Measurements from ENCODE around the gene MRPL20.
"Not testable (repeated sequence)": the region's sequence is repeated elsewhere in the genome, so short reads cannot be mapped to it uniquely, and the experiment has no call there.

MRPL20 gene

DNA sequence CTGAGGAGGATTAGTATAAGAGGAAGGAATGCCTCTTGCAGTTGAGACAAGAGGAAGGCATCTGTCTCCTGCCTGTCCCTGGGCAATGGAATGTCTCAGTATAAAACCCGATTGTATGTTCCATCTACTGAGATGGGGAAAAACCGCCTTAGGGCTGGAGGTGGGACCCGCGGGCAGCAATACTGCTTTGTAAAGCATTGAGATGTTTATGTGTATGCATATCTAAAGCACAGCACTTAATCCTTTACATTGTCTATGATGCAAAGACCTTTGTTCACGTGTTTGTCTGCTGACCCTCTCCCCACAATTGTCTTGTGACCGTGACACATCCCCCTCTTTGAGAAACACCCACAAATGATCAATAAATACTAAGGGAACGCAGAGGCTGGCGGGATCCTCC, 3.1 kb upstream of the MRPL20 start:
- H3K4me1 ChIP-seq (ENCODE audit: control insufficient read depth, insufficient read depth, low read length), result peaks cover 18% of the 10 kb centered on the region
- H3K9ac ChIP-seq (ENCODE audit: low read depth, low read length); H3K9me3 ChIP-seq (replicated peaks; ENCODE audit: low read length); H3K27me3 ChIP-seq (ENCODE audit: control insufficient read depth, insufficient read depth, low read length); H3K4me3 ChIP-seq (ENCODE audit: low read length); H3K4me2 ChIP-seq (ENCODE audit: low read length): not testable (repeated sequence)
- peaks cover 14% of the 10 kb centered on the region for H3K36me3 ChIP-seq (ENCODE audit: insufficient read depth, low read length)

DNA sequence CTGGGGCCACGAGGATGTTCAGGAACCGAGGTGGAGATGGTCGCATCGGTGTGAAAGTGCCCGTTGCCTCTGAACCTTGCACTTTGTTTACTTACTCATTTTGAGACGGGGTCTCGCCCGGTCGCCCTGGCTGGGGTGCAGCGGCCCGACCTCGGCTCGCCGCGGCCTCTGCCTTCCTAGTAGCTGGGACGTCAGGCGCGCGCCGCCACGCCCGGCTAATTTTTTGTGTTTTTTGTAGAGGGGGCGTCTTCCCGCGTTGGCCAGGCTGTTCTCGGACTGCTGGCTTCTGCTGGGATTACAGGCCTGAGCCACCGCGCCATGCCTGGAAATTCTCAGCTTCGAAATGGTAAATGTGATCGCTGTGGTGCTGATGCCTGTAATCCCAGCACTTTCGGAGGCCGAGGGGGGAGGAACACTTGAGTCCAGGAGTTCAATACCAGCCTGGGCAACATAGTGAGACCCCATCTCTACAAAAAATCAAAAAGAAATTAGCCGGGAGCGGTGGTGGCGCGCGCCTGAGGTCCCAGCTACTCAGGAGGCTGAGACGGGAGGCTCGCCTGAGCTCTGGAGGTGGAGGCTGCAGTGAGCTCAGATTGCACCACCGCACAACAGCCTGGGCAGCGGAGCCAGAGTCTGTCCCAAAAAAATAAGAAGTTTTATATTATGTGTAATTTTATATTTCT, 684 bp upstream of the MRPL20 start:
- Histone ChIP-seq H3K36me3 (ENCODE audit: insufficient read depth, low read length) (peaks cover 28% of the 10 kb centered on the region), H3K4me3 (ENCODE audit: low read length) (peak overlapping the region; percentile 98)

DNA sequence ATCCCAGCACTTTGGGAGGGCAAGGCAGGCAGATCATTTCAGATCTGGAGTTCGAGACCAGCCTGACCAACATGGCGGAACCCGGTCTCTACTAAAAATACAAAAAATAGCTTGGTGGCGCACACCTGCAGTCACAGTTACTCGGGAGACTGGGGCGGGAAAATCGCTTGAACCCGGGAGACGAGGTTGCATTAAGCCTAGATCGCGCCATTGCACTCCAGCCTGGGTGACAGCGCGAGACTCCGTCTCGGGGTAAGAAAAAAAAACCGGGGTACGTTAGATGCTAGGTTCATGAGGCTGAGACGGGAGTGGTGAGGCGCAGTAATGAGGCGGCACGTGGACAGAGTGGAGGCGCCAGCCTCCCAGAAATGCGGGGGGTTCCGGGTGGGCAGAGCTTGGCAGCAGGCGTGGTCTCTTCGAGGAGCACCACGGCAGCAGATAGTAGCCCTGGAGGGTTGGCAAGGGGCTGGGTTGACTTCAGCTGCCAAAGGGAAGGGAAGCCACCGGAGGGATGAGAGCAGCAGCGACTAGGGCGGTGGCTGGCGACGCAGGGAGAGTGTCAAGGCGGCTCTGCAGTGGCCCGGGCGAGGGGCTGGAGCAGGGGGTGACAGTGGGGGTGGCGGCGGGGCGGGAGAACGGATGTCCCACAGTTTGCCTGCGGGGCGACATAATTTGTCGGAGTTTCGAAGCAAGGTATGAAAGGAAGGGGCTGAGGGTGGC, 832 bp downstream of the MRPL20 start:
- H3K4me1 ChIP-seq (ENCODE audit: control insufficient read depth, insufficient read depth, low read length), result peaks cover 29% of the 10 kb centered on the region

More for the DNA sequence above, 684 bp upstream of the MRPL20 start:
- no peaks in the 10 kb centered on the region for H3K27me3 ChIP-seq (ENCODE audit: control insufficient read depth, insufficient read depth, low read length)
- peak overlapping the region; percentile 96 for H3K4me2 ChIP-seq (ENCODE audit: low read length)
- no peaks in the 10 kb centered on the region for H3K9me3 ChIP-seq (replicated peaks; ENCODE audit: low read length)
- H3K9ac ChIP-seq (ENCODE audit: low read depth, low read length), result peak overlapping the region; percentile 99
- H3K4me1 ChIP-seq (ENCODE audit: control insufficient read depth, insufficient read depth, low read length), result peaks cover 18% of the 10 kb centered on the region

DNA sequence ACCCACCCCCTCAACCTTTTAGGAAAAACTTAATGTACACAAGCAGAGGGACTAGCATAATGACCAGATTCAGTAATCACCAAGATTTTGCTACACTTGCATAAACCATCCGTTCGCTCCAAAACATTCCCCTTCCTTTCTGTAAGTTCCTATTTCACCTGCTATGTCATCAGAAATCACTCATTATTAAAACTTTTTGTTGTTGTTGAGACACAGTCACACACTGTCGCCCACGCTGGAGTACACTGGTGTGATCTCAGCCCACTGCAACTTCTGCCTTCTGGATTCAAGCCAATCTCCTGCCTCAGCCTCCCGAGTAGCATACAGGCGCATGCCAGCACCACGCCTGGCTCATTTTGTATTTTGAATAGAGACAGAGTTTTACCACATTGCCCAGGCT, 3.4 kb downstream of the MRPL20 start:
- Histone ChIP-seq H3K9me3 (replicated peaks; ENCODE audit: low read length) (no peaks in the 10 kb centered on the region), H3K36me3 (ENCODE audit: insufficient read depth, low read length) (peaks cover 49% of the 10 kb centered on the region), H3K4me3 (ENCODE audit: low read length) (no peak overlapping the region), H3K27me3 (ENCODE audit: control insufficient read depth, insufficient read depth, low read length) (no peaks in the 10 kb centered on the region), H3K4me1 (ENCODE audit: control insufficient read depth, insufficient read depth, low read length) (peaks cover 42% of the 10 kb centered on the region), H3K4me2 (ENCODE audit: low read length) (no peak overlapping the region), H3K9ac (ENCODE audit: low read depth, low read length) (no peak overlapping the region)

More for the DNA sequence above, 832 bp downstream of the MRPL20 start:
- Histone ChIP-seq H3K9ac (ENCODE audit: low read depth, low read length) (peak overlapping the region; percentile 99), H3K9me3 (replicated peaks; ENCODE audit: low read length) (no peaks in the 10 kb centered on the region), H3K4me3 (ENCODE audit: low read length) (peak overlapping the region; percentile 98), H3K4me2 (ENCODE audit: low read length) (peak overlapping the region; percentile 96), H3K27me3 (ENCODE audit: control insufficient read depth, insufficient read depth, low read length) (no peaks in the 10 kb centered on the region), H3K36me3 (ENCODE audit: insufficient read depth, low read length) (peaks cover 40% of the 10 kb centered on the region)

DNA sequence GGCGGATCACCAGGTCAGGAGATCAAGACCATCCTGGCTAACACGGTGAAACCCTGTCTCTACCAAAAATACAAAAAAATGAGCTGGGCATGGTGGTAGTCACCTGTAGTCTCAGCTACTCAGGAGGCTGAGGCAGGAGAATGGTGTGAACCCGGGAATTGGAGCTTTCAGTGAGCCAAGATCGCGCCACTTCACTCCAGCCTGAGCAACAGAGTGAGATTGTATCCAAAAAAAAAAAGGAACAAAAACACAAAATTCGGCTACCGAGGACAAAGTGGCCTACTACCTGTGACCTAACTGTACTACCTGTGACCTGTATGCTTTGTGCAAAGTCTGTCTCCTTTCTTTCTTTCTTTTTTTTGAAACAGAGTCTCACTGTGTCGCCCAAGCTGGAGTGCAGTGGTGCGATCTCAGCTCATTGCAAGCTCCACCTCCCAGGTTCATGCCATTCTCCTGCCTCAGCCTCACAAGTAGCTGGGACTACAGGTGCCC, 4.1 kb downstream of the MRPL20 start:
- H3K9ac ChIP-seq (ENCODE audit: low read depth, low read length); H3K9me3 ChIP-seq (replicated peaks; ENCODE audit: low read length); H3K4me2 ChIP-seq (ENCODE audit: low read length); H3K4me3 ChIP-seq (ENCODE audit: low read length); H3K27me3 ChIP-seq (ENCODE audit: control insufficient read depth, insufficient read depth, low read length): not testable (repeated sequence)
- H3K36me3 ChIP-seq (ENCODE audit: insufficient read depth, low read length), result peaks cover 50% of the 10 kb centered on the region
- peaks cover 37% of the 10 kb centered on the region for H3K4me1 ChIP-seq (ENCODE audit: control insufficient read depth, insufficient read depth, low read length)

DNA sequence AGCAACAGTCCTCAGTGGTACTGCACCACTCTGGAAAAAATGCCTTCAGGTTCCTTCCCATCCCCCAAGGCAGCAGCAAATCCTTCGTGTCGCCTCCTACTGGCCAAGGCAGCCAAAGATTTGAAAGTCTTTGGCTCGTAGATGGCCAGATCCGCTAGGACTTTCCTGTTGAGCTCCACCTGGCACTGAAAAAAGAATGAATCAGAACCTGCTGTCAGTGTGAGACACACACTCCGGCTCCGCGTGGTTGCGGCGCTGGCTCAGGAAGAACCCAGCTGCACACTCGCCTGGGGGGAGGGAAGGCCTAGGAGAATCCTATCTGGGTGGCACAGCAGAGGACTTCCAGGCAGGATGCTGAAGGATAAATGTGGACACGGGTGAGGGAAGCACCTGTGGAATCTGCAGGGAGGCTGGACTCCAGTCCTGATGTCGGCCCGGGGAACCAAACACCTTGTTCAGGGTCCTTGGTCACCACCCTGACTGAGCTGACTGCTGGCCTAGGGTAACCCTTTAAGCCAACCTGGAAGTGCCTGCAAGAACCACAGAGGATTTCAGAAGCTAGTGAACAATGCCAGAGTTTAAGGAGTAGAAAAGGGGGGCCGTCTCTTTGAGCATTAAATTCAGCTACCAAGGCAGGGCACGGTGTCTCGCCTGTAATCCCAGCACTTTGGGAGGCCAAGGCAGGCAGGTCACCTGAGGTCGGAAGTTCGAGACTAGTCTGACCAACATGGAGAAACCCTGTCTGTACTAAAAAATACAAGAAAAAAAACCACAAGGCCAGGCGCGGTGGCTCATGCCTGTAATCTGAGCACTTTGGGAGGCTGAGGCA, 4.8 kb downstream of the MRPL20 start:
- no peak overlapping the region for H3K4me3 ChIP-seq (ENCODE audit: low read length)
- H3K4me2 ChIP-seq (ENCODE audit: low read length), result no peak overlapping the region
- no peaks in the 10 kb centered on the region for H3K9me3 ChIP-seq (replicated peaks; ENCODE audit: low read length)
- peaks cover 57% of the 10 kb centered on the region for H3K36me3 ChIP-seq (ENCODE audit: insufficient read depth, low read length)
- no peaks in the 10 kb centered on the region for H3K27me3 ChIP-seq (ENCODE audit: control insufficient read depth, insufficient read depth, low read length)
- H3K4me1 ChIP-seq (ENCODE audit: control insufficient read depth, insufficient read depth, low read length), result peaks cover 42% of the 10 kb centered on the region
- no peak overlapping the region for H3K9ac ChIP-seq (ENCODE audit: low read depth, low read length)

DNA sequence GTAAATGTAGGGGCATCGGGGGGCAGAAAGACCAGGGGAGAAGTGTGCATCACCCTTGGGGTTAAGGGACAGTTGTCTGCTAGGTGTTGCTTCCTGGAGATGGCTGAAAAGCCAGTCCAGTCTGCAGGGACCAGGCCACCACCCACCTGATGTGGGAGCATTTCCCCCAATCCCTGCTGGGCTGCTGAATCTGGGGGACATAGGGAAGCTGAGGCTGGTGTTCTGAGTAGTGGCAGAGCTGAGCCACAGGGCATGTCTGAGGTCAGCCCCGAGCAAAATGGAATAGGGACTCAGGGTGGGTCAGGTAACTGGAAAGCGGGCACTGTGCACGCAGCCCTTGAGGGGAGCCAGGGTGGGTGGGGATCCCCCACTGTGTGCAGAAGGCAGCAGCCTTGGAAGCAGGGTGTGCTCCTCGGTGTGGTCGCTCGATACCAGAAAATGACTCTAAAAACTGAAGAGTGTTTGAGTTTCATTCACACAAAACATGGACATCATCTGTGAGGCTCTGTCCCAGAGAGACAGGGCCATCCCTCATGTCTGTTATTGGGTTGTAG, 5.6 kb downstream of the MRPL20 start:
- Histone ChIP-seq H3K4me2 (ENCODE audit: low read length) (peak overlapping the region; percentile 99), H3K9ac (ENCODE audit: low read depth, low read length) (no peak overlapping the region), H3K4me1 (ENCODE audit: control insufficient read depth, insufficient read depth, low read length) (peaks cover 46% of the 10 kb centered on the region), H3K4me3 (ENCODE audit: low read length) (peak overlapping the region; percentile 87), H3K9me3 (replicated peaks; ENCODE audit: low read length) (no peaks in the 10 kb centered on the region), H3K36me3 (ENCODE audit: insufficient read depth, low read length) (peaks cover 62% of the 10 kb centered on the region), H3K27me3 (ENCODE audit: control insufficient read depth, insufficient read depth, low read length) (no peaks in the 10 kb centered on the region)

DNA sequence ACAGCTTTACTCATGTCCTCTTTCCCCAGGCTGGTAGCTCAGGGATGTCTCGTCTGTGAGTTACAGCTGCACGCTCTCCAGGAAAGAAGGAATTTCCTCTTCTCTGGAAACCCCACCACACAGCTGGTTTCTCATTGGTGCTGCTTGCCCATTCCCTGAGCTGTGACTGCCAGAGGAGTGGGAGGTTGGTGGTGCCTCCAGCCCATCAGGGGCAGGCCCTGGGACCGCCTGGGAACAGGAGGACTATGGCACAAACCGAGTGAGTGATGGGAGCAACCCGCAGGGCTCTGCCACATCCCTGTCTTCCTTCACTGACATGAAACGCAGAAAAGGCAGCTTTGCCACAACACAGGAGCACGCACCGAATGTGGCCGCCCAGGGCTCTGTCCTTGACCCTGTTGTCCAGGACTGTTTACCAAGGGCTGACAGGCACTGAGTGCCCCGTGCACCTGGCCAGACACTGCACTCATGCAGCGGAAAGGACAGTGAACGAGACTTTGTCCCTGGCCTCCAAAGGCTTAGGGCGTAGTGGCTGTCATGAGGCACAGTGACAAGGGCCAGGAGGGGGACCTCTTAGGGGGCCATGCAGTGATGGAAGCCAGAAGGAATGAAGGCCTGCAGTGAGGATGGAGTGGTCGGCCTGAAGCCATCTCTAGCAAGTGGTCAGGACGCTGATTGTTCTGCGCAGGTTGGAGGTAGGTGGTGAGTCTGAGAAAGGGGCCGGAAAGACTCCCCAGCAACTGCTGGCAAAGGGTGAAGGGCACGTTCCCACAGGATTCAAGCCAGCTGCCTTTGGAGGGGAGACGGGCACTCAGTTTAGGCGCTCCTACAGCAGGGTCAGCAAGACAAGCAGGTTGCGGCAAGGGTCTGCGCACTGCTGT, 6.3 kb downstream of the MRPL20 start:
- Histone ChIP-seq H3K4me1 (ENCODE audit: control insufficient read depth, insufficient read depth, low read length) (peaks cover 40% of the 10 kb centered on the region), H3K36me3 (ENCODE audit: insufficient read depth, low read length) (peaks cover 57% of the 10 kb centered on the region)

DNA sequence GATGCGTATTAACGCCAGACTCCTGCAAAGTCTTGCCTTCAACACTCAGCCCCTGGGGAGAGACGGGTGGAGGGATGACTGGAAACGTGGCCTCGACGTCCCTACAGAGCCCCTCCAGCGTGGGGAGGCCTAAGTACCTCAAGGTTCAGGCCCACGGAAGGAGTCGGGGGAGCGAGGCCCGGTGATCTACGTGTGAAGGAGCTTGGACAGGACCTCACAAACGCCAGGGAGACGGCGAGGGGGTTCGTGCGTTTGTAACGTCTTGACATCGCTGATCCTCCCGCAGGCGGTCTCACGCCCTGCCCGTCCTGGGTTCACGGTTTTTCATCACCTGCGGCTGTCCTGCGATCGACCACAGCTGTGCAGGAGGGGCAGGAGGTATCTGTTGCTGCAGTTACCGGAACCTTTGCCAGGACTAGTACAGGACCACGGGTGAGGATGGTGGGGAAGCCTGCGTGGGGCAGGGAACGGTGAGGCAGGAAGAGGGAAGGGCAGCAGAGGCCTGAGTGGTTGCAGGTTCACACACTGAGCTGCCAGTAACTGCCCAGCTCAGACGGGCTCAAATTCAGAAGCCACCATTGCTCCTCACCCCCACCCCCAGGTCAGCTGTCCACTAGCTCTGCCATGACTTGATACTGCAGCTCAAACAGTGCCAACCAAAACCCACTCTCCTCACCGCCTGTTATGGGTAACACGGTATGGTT, 7.1 kb downstream of the MRPL20 start:
- Histone ChIP-seq H3K4me1 (ENCODE audit: control insufficient read depth, insufficient read depth, low read length) (peaks cover 36% of the 10 kb centered on the region), H3K27me3 (ENCODE audit: control insufficient read depth, insufficient read depth, low read length) (no peaks in the 10 kb centered on the region), H3K4me3 (ENCODE audit: low read length) (peak overlapping the region; percentile 87), H3K9me3 (replicated peaks; ENCODE audit: low read length) (no peaks in the 10 kb centered on the region), H3K9ac (ENCODE audit: low read depth, low read length) (peak overlapping the region; percentile 94), H3K4me2 (ENCODE audit: low read length) (peak overlapping the region; percentile 99), H3K36me3 (ENCODE audit: insufficient read depth, low read length) (peaks cover 57% of the 10 kb centered on the region)

More for the DNA sequence above, 6.3 kb downstream of the MRPL20 start:
- no peaks in the 10 kb centered on the region for H3K27me3 ChIP-seq (ENCODE audit: control insufficient read depth, insufficient read depth, low read length)
- peak overlapping the region; percentile 99 for H3K4me2 ChIP-seq (ENCODE audit: low read length)
- H3K4me3 ChIP-seq (ENCODE audit: low read length), result peak overlapping the region; percentile 87
- no peaks in the 10 kb centered on the region for H3K9me3 ChIP-seq (replicated peaks; ENCODE audit: low read length)
- peak overlapping the region; percentile 94 for H3K9ac ChIP-seq (ENCODE audit: low read depth, low read length)

Data from skeletal muscle satellite cell (primary cell).